Activated T-helper 2 cell treated with anti-CD3 and anti-CD28 coated beads, Interferon-gamma antibody, Interleukin-2, Interleukin-4, amounts not matched to agents 10 μg/mL and 5 μg/mL and 100 μg/mL, durations not matched to agents 14 hours and 24 hours and 36 hours (primary cell): ENCODE measurements around the gene ARL6IP6. TPM values are rescaled to one million over a fixed set of nuclear protein-coding genes. Genes with fewer than 3 reads are reported as not detected.
"Not testable (repeated sequence)": the region's sequence is repeated elsewhere in the genome, so short reads cannot be mapped to it uniquely, and the experiment has no call there.

Experiments
- DNase-seq: peaks from one replicate; pipeline ENCODE4 v3.0.0; 2021; ENCODE audit warnings: low spot score
- H3K27ac Mint-ChIP-seq: one replicate; pipeline ENCODE4 v1.8.0; 2021; ENCODE audit warnings: mixed read lengths
- H3K27me3 Mint-ChIP-seq: one replicate; pipeline ENCODE4 v1.8.0; 2021; ENCODE audit warnings: low read depth, mixed read lengths
- H3K36me3 Mint-ChIP-seq: one replicate; pipeline ENCODE4 v1.8.0; 2021; ENCODE audit warnings: low read depth, mixed read lengths
- H3K4me1 Mint-ChIP-seq: one replicate; pipeline ENCODE4 v1.8.0; 2021; ENCODE audit warnings: low read depth, mixed read lengths
- H3K4me3 Mint-ChIP-seq: one replicate; pipeline ENCODE4 v1.8.0; 2021; ENCODE audit warnings: low read depth, mild to moderate bottlenecking, moderate library complexity, mixed read lengths
- H3K9me3 Mint-ChIP-seq: one replicate; pipeline ENCODE4 v1.8.0; 2021; ENCODE audit warnings: mixed read lengths
- intact Hi-C: fragments of 100-400 bp; cut with micrococcal nuclease; formaldehyde crosslinking; loops from one replicate; pipeline ENCODE4 v1.15.1; 2023
- total RNA-seq: library from RNA; stranded (reverse); gene quantifications from 2 replicates; pipeline ENCODE4 v1.2.3, GENCODE V29; 2022

Gene ARL6IP6
- total RNA-seq, 1 donor from 2014 or later, result 33.6 TPM

DNA sequence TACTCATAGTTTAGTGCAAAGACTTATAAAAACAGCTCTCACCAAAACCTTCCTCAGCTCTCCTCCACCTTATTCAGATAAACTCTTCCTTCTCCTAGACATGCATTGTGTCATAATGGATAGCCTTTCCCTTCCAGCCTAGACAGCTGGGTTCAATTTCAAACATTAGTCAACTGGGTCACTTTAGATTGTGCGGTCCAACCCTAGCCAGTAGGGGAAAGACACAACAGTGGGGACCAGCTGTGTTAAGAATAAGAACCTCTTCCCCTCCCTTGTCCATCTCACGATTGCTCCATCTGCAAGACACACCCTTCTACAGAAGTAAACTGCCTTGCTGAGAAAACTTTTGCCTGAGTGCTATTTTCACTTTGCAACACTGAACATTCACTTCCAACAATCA, 9.7 kb upstream of the ARL6IP6 start:
- Mint-ChIP-seq H3K27ac (no peak overlapping the region), H3K36me3 (peaks cover 83% of the 10 kb centered on the region), H3K4me1 (peaks cover 36% of the 10 kb centered on the region), H3K27me3 (no peaks in the 10 kb centered on the region), H3K4me3 (no peak overlapping the region), H3K9me3 (peaks cover 7% of the 10 kb centered on the region)
- DNase-seq, result no peak
- intact Hi-C loops, result no loop called here

DNA sequence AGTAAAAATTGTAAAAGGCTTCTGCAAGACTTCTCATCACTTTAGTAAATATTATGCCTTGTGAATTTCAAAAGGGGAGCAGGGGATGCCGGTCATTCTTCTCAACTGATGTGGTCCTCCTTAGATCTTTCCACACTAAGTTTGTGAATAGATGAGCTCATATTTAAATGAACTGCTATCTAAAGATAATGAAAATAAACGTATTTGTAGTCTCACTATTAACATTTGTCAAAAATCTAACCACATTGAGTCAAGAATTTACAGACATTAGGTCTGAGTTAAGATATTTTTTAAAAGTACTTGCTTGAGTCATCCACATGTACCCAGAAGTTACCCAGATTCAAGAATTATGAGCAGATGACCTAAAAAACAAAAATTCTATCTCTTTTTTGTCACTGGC, 7.7 kb upstream of the ARL6IP6 start:
- H3K4me1 Mint-ChIP-seq, result peaks cover 46% of the 10 kb centered on the region
- no peak overlapping the region for H3K27ac Mint-ChIP-seq
- H3K9me3 Mint-ChIP-seq, result peaks cover 7% of the 10 kb centered on the region
- intact Hi-C loops, result no loop called here
- no peak for DNase-seq
- peaks cover 83% of the 10 kb centered on the region for H3K36me3 Mint-ChIP-seq
- no peaks in the 10 kb centered on the region for H3K27me3 Mint-ChIP-seq
- H3K4me3 Mint-ChIP-seq, result no peak overlapping the region

GRCh38 chr2:152715112-152715511, 3.3 kb upstream of the ARL6IP6 start:
- Mint-ChIP-seq H3K36me3 (peaks cover 64% of the 10 kb centered on the region), H3K9me3 (no peaks in the 10 kb centered on the region), H3K27me3 (no peaks in the 10 kb centered on the region), H3K4me3 (peak overlapping the region; percentile 69), H3K27ac (peak overlapping the region; percentile 59), H3K4me1 (peaks cover 36% of the 10 kb centered on the region)
- DNase-seq, result no peak
- intact Hi-C loops, result loop anchor here (5.0 kb wide), 2 partner anchors 38 to 888 kb away; partner anchors contain the start of gene ARL5A

GRCh38 chr2:152715854-152716428, 2.5 kb upstream of the ARL6IP6 start:
- H3K36me3 Mint-ChIP-seq, result peaks cover 61% of the 10 kb centered on the region
- peaks cover 43% of the 10 kb centered on the region for H3K4me1 Mint-ChIP-seq
- H3K27me3 Mint-ChIP-seq, result no peaks in the 10 kb centered on the region
- no peaks in the 10 kb centered on the region for H3K9me3 Mint-ChIP-seq
- no peak for DNase-seq
- intact Hi-C loops, result loop anchor here (2.0 to 5.0 kb wide), 4 partner anchors 39 to 889 kb away; partner anchors contain the start of genes ARL5A and STAM2
- H3K4me3 Mint-ChIP-seq, result peak overlapping the region; percentile 98
- peak overlapping the region; percentile 98 for H3K27ac Mint-ChIP-seq

DNA sequence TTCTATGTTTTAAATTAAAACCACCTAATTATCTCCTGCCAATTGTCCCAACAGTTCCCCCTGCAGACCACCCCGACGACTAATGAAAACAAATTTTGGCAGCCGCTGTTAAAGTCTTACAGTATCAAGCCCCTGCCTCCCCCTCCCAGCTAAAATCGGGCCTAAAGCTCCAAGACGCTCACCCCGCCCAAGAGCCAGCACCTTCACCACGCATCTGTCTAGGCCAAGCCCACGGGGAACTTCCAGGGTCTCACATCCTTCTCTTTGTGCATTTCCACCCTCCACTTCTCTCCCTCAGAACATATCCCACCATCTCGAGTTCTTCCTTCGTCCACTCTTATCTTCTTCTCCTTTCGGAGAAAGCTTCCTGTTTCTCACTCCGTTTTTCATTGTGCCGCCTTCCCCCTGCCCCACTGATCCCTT, 1.6 kb upstream of the ARL6IP6 start:
- peak overlapping the region; percentile 98 for H3K27ac Mint-ChIP-seq
- no peaks in the 10 kb centered on the region for H3K9me3 Mint-ChIP-seq
- H3K36me3 Mint-ChIP-seq, result peaks cover 62% of the 10 kb centered on the region
- peak overlapping the region; percentile 98 for H3K4me3 Mint-ChIP-seq
- peaks cover 47% of the 10 kb centered on the region for H3K4me1 Mint-ChIP-seq
- no peak for DNase-seq
- no peaks in the 10 kb centered on the region for H3K27me3 Mint-ChIP-seq
- intact Hi-C loops, result loop anchor here (1.0 to 5.0 kb wide), 5 partner anchors 23 to 890 kb away; partner anchors contain the start of genes ARL5A and STAM2

GRCh38 chr2:152717228-152718075, 968 bp upstream of the ARL6IP6 start, which contains the start of gene PRPF40A:
TSS of gene PRPF40A (minus strand) at chr2:152717461. CDS start at chr2:152717439, 22 bp downstream.
- Mint-ChIP-seq H3K27ac (peak within 1 kb of the TSS; percentile 98), H3K4me1 (peaks cover 46% of the 10 kb centered on the region), H3K36me3 (peaks cover 62% of the 10 kb centered on the region), H3K27me3 (no peaks in the 10 kb centered on the region), H3K9me3 (no peaks in the 10 kb centered on the region), H3K4me3 (peak within 1 kb of the TSS; percentile 98)
- intact Hi-C loops, result loop anchor here (1.0 to 5.0 kb wide), 6 partner anchors 23 to 890 kb away; partner anchors contain the start of genes ARL5A, FMNL2 and STAM2
- peak; percentile 97 for DNase-seq

GRCh38 chr2:152718909-152719645, 657 bp downstream of the ARL6IP6 start:
- DNase-seq, result no peak

DNA sequence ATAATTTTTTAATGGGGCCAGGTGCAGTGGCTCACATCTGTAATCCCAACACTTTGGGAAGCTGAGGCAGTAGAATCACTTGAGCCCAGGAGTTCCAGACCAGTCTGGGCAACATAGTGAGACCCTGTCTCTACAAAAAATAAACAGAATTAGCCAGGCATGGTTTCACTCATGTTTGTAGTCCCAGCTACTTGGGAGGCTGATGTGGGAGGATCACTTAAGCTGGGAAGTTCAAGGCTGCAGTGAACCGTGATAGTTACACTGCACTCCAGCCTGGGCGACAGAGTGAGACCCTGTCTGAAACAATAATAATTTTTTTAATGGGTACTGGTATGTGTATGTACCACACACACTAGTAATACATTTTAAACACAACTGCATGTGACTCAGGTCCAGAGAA, 2.4 kb downstream of the ARL6IP6 start:
- H3K4me3 Mint-ChIP-seq, result peak overlapping the region; percentile 98
- no peaks in the 10 kb centered on the region for H3K9me3 Mint-ChIP-seq
- no peak for DNase-seq
- H3K4me1 Mint-ChIP-seq, result peaks cover 41% of the 10 kb centered on the region
- no peaks in the 10 kb centered on the region for H3K27me3 Mint-ChIP-seq
- H3K36me3 Mint-ChIP-seq, result peaks cover 51% of the 10 kb centered on the region
- intact Hi-C loops, result no loop called here
- H3K27ac Mint-ChIP-seq, result no peak overlapping the region

More at GRCh38 chr2:152718909-152719645, 657 bp downstream of the ARL6IP6 start:
- Mint-ChIP-seq H3K27me3 (no peaks in the 10 kb centered on the region), H3K4me3 (peak overlapping the region; percentile 98), H3K4me1 (peaks cover 49% of the 10 kb centered on the region), H3K9me3 (no peaks in the 10 kb centered on the region), H3K36me3 (peaks cover 65% of the 10 kb centered on the region), H3K27ac (peak overlapping the region; percentile 98)
- intact Hi-C loops, result loop anchor here (1.0 to 5.0 kb wide), 3 partner anchors 42 to 892 kb away; partner anchors contain the start of genes ARL5A and FMNL2

- H3K9me3 Mint-ChIP-seq, H3K27ac Mint-ChIP-seq, DNase-seq, intact Hi-C loops, H3K27me3 Mint-ChIP-seq, H3K4me3 Mint-ChIP-seq: not testable (repeated sequence)
- Mint-ChIP-seq H3K4me1 (peaks cover 38% of the 10 kb centered on the region), H3K36me3 (peaks cover 36% of the 10 kb centered on the region)
These were observed 4.2 kb downstream of the ARL6IP6 start for GRCh38 chr2:152722639-152723038.

DNA sequence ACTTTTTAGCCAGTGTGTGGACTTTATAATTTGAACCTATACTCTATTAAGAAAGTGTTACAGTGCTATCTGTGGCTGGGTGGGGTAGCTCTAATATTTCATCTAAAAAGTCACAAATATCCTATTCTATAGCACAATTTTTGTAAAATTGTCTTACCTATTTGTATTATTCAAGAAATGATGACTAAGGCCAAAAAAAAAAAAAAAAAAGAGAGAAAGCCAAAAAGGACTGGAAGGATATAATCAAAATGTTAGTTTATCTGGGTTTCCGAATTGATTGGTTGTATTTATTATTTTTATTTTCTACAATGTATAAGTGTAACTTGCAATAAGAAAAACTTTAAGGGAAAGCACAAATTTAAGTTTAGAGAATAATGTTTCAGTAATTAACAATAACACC, 5.5 kb downstream of the ARL6IP6 start:
- intact Hi-C loops, result no loop called here
- Mint-ChIP-seq H3K4me3 (no peak overlapping the region), H3K4me1 (peaks cover 42% of the 10 kb centered on the region), H3K27ac (no peak overlapping the region), H3K9me3 (no peaks in the 10 kb centered on the region), H3K36me3 (peaks cover 41% of the 10 kb centered on the region), H3K27me3 (no peaks in the 10 kb centered on the region)
- DNase-seq, result no peak

GRCh38 chr2:152729844-152730243, 11.4 kb downstream of the ARL6IP6 start:
- H3K27me3 Mint-ChIP-seq, result no peaks in the 10 kb centered on the region
- H3K9me3 Mint-ChIP-seq, result no peaks in the 10 kb centered on the region
- intact Hi-C loops, result no loop called here
- H3K4me1 Mint-ChIP-seq, result peaks cover 25% of the 10 kb centered on the region
- no peak for DNase-seq
- no peak overlapping the region for H3K27ac Mint-ChIP-seq
- H3K4me3 Mint-ChIP-seq, result no peak overlapping the region
- peaks cover 12% of the 10 kb centered on the region for H3K36me3 Mint-ChIP-seq

DNA sequence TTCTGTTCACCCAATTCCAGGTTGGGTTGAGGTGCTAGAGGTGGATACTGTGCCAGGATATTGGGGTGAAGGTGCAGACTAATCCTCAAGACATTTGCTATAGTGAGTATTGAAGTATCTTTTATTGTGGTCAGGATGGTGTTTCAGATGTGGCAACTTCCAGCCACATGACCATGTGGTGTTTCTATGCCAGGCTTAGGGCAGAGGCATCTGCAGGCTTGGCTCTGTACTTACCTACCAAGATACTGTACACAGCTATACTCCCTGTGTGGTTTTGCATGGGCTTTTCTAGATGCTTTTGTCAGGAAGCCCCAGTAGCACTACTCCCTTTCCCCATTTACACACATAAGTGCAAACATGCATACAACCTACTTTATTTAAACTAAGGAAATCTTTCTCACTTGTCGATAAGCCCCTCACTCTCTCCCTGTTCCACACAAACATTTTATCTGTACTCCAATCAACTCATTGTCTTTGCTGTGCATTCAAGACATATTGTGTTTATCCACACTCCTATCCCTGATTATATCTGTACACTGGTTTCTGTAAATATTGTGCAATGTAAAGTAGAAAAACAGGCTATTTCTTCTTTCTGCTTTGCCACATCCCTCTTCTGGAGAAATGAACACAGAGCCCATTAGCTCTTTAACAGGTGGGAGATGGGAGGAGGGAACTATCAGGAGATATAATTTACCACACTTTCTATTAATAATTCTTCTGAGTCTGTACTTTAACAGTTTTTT, 12.3 kb downstream of the ARL6IP6 start:
- DNase-seq, result peak; percentile 30
- intact Hi-C loops, result no loop called here
- Mint-ChIP-seq H3K27ac (no peak overlapping the region), H3K36me3 (peaks cover 17% of the 10 kb centered on the region), H3K9me3 (no peaks in the 10 kb centered on the region), H3K27me3 (no peaks in the 10 kb centered on the region), H3K4me1 (peaks cover 25% of the 10 kb centered on the region), H3K4me3 (no peak overlapping the region)
